SKM-1 treated with dmso at 0.1 percent for 144 hours (cell line): ENCODE measurements around the gene LCAT.
A peak's percentile ranks its signal among the peaks of the same experiment; 100 is the strongest.
"Not testable (repeated sequence)": the region's sequence is repeated elsewhere in the genome, so short reads cannot be mapped to it uniquely, and the experiment has no call there.

Source experiments
- DNase-seq: peaks from one replicate; lab custom pipeline; 2025; ENCODE audit not compliant: unreplicated experiment; lab: John Stamatoyannopoulos, UW

LCAT gene

DNA sequence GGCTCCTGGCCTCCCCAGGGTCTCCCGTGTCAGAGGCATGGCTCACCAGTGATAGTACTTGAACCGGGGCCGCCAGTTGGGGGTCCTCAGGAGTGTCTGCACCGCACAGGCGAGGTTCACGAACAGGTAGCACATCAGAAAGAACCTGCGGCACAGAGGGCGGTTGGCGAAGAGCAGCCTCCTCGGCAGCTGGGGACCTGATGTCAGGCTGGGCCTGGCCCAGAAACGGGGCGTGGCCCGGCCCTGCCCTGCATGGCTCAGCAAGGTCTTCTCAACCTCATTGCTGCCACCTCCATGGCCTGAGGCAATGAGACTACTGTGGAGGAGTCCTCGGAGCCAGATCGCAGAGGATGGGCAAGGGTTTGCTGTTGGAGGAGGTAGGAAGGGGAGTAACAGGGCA lies 4.1 kb upstream of the LCAT start:
- DNase-seq, result no peak

DNA sequence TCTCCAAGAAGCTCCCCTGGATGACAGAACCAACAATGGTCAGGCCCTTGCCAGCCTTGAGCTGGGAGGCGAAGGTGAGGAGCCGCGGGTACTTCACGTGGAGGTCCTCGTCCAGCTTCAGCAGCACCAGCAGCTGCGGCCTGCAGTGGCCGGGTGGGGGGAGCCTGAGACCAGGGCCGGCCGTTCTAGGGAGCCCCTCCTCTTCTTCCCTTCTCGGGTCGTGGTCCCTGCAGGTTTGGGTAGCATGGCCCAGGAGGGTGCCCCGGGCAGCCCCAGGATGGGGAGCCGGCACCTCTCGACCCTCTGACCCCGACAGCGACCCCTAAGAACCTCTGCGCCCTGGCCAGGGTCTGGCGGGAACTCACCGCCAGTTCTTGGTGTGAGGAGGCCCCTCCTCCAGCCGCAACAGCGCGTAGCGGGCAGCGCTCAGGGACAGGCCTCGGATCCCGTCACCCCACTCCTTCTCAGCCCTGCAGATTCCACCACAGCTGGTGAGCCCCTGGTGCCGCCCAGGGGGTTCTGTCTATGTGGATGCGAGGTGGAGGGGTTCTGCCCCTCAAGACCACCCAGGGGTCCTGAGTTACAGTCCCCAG lies 3.1 kb upstream of the LCAT start:
- no peak for DNase-seq

DNA sequence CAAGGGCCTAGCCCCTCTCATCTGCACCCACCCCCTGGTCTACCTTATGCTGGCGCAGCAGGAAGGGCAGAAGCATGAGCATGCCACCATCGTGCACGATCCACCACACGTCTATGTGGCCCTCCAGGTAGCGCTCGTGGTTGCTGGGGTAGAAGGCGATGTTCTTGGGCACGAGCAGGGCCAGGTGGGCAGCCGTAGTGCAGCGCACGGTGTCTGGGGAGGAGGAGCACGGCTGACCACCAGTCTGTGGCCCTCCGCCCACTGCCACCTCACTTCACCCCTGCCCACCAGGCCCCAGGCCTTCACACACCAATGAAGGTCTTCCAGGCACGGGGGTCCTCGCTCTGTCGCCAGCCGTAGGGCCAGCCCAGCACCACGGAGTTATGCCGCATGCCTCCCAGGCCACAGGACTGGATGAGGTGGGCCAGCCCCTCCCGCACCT lies 2.2 kb upstream of the LCAT start:
- DNase-seq, result no peak

DNA sequence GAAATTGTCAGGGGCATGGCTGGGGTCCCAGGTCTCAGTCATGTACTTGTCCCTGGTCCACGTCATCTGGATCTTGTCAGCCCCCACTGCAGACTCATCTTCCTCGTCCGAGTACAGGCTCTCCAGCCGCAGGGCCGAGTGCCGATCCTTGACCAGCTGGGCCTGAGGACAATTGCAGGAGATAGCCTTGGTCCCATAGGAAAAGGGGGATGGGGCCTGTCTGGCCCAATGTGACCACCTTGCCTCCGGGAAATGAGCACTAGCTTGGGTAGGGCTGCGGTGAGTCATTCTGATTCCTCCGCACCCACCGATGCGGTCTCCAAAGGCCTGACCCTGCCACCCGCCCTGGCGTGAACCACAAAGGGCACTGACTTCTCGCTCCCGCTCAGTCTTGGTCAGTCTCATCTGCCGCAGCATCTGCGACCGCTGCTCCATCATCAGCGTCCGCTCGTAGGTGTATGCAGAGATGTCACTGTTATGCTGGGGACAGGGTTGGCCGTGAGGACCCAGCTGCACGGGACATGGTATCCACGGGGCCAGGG lies 1.5 kb upstream of the LCAT start:
- no peak for DNase-seq

DNA sequence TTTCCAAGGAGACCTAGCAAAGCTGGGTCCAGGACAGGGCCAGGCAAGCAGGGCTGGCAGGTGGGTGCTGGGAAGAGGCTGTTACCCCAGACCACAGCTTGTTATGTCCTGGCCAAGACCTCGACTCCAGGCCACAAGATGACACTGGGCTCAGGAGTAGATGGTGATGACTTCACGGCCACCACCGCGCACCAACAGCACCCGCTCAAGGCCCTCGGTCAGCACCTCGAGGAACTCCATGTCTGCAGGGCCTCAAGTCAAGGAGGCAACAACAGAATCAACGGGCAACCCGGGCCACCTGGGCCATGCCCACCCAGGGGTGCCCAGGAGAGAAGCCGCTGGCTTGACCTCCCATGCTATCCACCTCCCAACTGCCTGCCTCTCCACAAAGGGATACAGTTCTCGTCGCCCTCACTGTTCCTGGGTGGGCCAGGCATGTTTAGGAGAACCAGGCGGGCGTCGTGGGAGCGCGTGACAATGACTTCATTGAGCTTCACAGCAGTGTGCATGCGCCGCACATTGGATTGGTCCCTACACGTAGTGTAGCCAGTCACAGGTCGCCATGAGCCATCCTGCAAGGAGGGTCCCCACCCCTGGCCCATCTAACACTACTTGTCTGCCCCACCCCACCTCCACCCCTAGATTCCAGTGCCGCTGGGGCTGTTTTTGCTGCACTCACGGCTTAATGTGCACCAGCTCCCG lies 921 bp upstream of the LCAT start:
- no peak for DNase-seq

DNA sequence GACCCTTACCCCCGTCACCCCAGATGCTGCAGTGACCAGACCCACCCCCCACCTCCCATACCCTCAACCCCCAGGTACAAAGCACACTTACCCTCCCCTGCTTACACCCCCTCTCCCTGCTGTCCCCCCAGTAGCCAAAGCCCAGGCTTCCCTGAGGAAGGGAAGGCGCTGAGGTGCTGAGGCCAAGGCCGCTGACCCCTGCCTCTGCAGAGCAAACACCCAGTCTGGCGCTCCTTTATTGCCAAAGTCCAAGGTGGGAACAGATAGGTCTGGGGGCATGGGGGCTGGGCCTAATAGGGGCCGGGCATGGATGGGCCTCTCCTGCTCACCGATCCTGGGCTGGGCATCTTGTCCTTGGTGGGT lies 683 bp downstream of the LCAT start:
- no peak for DNase-seq

DNA sequence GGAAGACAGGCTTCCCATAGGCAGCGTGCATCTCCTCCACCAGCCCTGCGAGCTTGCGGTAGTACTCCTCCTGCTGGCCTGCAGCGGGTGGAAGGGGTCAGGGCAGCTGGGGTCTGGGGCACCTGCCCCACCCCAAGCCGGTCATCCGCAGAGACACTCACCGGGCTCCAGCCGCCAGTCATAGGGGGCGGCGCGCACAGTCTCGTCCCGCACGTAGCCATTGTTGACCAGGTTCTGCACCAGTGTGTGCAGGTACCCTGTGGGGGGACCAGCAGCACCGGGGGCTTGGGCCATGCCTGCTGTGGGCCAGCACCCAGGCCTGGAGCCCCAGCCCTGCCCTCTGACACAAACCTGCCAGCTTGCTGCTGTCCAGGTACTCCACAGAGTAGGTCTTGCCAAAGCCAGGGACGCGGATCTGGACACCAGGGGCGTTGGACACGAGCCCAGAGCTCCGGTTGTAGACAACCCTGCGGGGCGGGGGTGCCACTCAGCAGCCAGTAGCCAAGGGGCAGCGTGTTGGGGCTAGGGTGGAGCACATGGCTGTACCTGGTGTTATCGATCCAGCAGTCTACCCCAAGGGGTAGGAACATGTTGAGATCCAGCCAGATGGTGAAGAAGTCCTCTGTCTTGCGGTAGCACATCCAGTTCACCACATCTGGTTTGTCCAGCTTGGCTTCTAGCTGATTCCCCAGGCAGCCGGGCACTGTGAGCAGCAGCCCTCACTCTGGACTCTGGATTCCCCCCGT lies 1.2 kb downstream of the LCAT start:
- no peak for DNase-seq

DNA sequence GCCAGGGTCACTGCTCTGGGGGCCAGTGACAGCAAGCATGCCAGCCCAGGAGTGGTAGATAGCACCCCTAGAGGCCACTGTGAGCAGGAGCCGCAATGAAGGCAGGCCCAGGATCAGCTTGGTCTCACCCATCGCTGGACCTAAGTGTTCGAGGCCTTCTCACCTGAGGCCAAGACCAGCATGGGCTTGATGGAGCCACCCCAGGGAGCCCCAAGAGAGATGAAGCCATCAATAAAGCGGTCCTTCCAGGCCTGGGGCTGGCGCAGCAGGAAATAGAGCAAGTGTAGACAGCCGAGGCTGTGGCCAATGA lies 1.8 kb downstream of the LCAT start:
- peak; percentile 41 for DNase-seq

DNA sequence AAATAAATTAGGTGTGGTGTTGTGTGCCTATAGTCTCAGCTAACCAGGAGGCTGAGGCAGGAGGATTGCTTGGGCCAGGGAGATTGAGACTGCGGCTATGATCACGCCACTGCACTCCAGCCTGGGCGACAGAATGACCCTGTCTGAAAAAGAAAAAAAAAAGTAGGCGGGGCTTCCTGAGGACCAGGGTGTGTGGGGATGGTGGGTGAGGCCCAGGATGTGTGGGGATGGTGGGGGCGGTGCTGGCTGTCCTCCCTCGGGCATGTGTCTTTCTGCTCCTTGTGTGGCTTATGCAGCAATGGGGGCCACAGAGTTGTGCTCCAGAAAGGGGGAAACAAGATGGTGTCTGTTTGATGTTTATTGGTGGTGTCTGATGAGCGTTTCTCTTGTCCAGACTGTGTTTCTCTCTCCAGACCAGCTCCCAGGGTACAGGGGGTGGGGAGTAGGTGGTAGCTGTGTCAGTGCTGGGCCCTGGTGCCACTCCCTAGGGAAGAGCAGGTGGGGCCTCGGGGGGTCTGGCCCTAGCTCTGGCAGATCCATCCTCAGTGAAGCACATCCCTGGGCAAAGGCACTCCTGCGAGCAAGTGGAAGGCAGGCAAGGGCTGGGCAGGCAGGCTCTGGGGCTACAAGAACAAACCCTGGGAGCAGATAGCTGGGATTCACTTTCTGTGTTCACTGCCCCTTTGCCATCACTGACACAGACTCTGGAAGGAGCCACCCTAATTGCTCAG lies 2.3 kb downstream of the LCAT start:
- DNase-seq, result no peak

DNA sequence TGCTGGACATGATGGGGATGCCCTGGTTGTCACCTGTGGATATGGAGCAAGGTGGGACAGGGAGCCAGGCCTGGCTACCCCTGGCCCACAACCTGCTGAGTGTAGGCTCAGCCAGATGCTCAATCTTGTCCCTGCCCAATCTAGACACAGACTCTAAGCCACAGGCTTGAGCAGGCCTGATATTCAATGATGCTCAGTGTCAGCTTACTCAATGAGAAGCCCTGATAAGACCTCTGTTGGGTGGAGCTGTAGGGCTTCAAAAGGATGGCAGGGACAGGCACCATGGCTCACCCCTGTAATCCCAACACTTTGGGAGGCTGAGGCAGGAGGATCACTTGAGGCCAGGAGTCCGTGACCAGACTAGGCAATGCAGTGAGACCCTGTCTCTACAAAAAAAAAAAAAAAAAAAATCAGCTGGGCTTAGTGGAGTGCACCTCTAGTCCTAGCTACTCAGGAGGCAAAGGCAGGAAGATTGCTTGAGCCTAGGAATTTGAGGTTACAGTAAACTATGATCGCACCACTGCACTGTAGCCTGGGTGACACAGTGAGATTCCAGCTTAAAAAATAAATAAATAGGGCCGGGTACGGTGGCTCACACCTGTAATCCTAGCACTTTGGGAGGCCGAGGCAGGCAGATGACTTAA lies 3.4 kb downstream of the LCAT start:
- no peak for DNase-seq

DNA sequence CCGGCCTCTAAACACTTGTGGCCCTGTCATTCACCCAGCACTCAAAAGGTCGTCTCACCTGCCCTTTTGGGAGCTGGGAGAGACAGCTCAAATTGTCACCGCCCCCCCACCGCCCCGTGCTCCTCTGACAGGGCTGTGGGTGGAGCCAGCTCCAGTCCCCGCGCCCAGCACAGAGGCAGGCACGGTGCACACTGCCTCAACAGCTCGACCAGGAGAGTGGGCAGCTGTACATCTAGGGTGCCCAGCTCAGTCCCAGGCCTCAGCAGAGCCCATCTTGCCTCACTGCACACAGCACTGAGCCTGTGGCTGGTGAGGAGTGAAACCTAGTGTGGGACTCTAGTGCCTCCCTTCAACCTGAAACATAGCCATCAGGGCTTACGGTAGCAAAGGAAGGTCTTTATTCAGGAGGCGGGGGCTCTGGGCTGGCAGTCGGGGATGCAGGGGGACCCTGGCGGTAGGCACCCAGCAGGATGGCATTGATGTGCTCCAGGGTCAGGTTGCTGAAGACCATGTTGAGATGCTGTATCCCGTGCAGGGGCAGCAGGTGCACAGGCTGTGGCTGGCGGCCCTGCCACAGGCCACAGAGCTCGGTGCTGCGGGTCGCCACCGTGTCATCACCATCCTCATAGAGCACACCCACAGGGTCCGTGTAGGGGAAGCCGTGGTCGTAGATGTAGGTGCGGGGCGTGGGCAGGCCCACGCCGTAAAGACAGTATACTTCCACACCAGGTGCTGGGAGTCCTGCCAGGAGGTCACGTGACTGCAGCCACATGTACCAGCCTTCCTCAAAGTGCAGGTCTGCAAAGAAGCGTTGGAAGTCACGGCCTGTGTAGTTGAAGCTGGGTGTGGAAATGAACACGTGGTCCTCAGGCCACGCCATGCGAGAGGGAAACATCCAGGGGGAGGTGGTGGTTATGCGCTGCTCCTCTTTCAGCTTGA lies 4.1 kb downstream of the LCAT start:
- DNase-seq, result no peak

DNA sequence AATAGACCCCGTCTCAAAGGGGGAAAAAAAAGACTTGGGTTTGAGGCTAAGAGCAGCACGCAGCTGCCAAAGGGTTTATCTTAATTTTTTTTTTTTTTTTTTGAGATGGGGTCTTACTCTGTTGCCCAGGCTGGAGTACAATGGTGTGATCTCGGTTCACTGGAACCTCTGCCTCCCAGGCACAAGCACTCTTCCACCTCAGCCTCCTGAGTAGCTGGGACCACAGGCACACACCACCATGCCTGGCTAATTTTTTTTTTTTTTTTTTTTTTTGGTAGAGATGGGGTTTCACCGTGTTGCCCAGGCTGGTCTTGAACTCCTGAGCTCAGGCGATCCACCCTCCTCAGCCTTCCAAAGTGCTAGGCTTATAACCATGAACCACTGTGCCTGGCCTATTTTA lies 6.2 kb downstream of the LCAT start:
- DNase-seq, result not testable (repeated sequence)

DNA sequence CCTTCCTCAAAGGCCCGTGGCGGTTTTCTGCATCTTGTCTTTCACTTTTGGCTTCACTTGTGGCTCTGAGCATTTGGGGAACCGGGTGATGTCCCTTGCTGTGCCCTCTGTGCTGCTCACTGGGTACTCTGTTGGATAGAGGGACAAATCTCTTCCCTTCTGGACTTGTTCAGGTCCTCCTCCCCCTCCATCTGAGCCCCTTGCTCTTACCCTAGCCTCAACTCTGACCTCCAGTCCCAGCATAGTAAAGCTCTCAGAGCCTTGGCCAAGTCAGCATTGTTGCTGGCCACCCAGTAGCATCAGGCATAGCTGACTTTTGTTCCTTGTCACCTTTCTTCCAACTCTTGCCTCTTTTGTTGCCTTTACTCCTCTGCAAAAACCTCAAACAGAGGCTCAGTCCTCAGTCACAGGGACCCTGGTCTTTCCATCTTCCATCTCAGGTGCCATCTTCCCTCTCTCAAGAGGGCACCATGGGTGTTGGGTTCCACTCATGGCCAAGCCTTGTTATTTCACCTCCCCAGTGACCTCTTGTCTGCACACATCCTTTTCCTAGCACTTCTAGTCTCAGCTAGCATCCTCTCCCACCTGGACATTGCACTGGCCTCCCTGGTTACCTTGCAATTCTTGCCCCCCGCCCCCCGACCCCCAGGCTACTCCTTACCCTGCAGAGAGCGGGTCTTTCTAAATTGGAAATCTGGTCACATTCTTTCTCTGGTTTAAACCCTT lies 6.9 kb downstream of the LCAT start:
- peak; percentile 93 for DNase-seq

DNA sequence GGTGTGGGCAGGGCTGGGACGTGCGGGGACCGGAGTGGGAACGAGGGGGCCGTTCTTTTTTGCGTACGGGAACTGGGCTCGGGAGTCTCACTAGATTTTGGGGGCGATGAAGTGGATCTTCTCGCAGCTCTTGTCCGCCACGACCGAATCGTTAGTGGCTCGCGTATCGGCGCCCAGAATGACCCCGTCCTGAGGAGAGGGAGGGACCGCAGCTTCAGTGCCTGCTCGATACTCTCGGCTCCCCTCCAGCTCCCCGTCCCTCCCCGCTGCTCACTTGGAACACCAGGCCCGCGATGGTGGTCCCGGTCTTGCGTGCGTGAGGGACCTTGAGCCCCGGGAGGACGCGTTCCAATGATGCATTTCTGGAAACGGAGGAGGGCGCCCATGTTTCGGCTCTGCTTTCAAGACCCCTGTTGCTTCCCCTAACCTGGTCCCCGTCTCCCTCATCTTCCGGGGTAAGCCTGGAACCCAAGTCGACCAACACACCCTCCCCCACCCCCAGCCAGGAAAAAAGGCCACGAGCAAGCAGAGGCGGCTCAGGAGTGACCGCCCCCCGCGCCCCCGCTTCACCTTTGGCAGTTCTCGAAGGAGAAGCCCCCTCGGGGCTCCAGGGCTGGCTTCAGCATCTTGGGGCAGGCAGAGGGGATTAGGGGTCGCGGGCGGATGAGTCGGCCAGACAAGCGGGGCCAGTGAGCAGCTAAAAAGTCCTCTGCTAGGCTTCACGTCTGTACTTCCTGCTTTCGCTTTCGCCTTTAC lies 7.6 kb downstream of the LCAT start, which contains the start of gene PSMB10:
Gene PSMB10, minus strand, starts transcription at position 727 of the 756 bp plus-strand sequence. Its CDS starts 101 bp downstream, at position 626.
- DNase-seq, result peak; percentile 54

DNA sequence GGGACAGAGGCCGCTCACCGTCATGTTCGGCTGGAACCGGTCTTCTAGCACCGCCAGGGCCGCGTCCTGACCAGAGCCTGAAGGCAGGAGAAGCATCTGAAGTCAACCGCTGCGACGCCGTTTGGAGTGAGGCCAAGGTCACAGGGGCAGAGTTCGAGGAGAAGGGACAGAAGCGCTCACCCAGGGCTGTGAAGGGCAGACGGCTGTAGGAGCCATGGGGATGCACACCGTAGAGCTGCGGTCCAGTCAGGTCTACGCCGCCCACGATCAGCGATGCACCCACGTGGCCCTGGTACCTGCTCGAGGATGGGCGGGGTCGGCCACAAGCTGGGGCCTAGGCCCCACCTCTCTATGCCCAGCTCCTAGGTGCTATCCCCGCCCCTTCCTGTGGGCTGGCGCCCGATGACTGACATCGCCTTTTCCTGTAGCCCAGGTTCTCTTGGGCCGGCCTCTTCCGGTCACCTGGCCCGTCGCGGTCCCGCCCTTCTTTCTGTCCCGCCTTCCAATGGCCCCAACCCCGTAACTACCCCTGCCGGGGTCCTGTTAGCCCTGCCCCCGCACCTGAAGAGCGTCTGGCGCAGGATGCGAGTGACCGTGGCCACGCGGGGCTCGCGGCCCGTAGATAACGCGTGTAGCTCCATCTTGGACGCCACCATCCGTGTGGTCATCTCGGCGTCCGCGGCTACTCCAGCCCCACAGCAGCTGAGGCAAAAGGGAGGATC lies 8.4 kb downstream of the LCAT start:
- DNase-seq, result peak; percentile 86

DNA sequence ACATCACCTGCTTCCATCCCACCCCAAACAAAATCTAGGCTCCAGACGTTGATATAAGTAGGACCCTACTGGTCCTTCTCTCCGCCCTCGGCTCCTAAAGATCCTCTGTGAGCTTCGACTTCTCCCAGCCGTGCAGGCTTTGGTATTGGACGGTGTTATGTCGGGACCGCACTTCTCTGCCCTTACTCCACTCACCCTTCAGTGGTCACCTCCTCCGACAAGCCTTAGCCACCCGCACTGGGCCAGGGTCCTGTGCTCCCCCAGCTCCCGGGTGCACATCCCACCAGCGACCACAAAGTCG lies 8.9 kb downstream of the LCAT start:
- no peak for DNase-seq

DNA sequence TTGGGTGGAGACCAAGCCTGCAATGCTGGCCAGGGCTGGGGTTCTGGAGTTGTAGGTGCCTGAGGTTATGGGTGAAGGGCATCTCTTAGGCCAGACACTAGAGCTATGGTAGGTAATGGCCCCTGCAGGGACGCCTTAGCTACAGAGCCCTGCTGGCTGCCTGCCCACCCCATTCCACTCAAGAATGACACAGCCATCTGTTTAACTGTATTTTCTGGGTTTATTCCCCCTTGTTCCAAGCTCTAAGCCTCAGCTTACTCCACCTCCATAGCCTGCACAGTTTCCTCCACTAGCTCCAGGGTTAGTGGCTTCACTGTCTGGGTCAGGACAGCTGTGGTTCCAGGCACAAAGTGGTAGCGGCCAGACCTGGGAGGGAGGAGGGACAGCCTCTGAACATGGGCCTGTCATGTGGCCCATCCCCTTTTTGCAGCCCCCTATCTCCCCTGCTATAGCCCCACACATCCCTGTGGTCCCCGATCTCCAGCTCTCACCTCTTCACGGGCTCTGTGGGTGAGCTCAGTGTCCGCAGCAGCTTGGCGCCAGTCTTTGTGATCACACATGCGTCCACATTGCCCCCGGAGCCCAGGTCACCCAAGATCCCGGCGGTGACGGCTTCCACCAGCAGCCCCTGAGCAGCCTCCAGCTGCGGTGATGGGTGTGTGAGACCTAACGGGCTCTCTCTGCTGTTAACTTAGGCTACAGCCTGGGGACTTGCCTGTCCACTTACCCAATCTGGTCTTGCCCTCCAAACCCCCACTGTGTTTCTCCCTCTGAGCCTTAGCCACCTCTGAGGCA lies 9.4 kb downstream of the LCAT start:
- no peak for DNase-seq
